ENCODE measurements around the gene HIVEP1. TPM values are rescaled to one million over a fixed set of nuclear protein-coding genes. Genes with fewer than 3 reads are reported as not detected.
"Not testable (repeated sequence)": the region's sequence is repeated elsewhere in the genome, so short reads cannot be mapped to it uniquely, and the experiment has no call there.

HIVEP1 gene
- total and polyA plus RNA-seq, 3 experiments from 2014 or later: 2.8 to 37.1 (median 33.5) TPM

- DNase-seq: no peak
- Histone ChIP-seq H3K36me3 (ENCODE audit: insufficient read depth, low read length) (no peaks in the 10 kb centered on the region), H3K4me3 (ENCODE audit: low read length) (no peak overlapping the region), H3K9me3 (ENCODE audit: low read length) (no peaks in the 10 kb centered on the region), H3K27me3 (ENCODE audit: insufficient read depth, low read length, poor library complexity, severe bottlenecking) (no peaks in the 10 kb centered on the region), H3K27ac (ENCODE audit: low read depth, low read length) (no peak overlapping the region), H3K4me1 (ENCODE audit: insufficient read depth, low read length) (peaks cover 10% of the 10 kb centered on the region)
- no peak overlapping the region for H3K4me3 Mint-ChIP-seq
- no peaks in the 10 kb centered on the region for H3K27me3 Mint-ChIP-seq
- H3K27ac Mint-ChIP-seq: peak overlapping the region in 1 of 8 donors; percentile 46
- H3K9me3 Mint-ChIP-seq: no peaks in the 10 kb centered on the region
- peaks cover 10 to 26% (median 17%) of the 10 kb centered on the region in 3 donors for H3K4me1 Mint-ChIP-seq
- ChIA-PET POLR2A (no interaction called here), CTCF (interaction anchor here (1.3 kb wide), 1 partner anchor 15 kb away, joined by 3 read pairs; no protein-coding TSS in a partner anchor)
- peaks cover 0 to 4% (median 2%) of the 10 kb centered on the region in 3 donors for H3K36me3 Mint-ChIP-seq
Observed at GRCh38 chr6:12102350-12102749, 90.2 kb downstream of the HIVEP1 start.

GRCh38 chr6:12103158-12103557 is 91.0 kb downstream of the HIVEP1 start:
- Mint-ChIP-seq H3K27me3 (no peaks in the 10 kb centered on the region), H3K9me3 (no peaks in the 10 kb centered on the region), H3K4me1 (peaks cover 10 to 26% (median 17%) of the 10 kb centered on the region in 3 donors), H3K27ac (no peak overlapping the region), H3K36me3 (peaks cover 0 to 7% (median 3%) of the 10 kb centered on the region in 3 donors), H3K4me3 (no peak overlapping the region)
- no peaks in the 10 kb centered on the region for H3K27me3 ChIP-seq (ENCODE audit: insufficient read depth, low read length, poor library complexity, severe bottlenecking)
- H3K4me1 ChIP-seq (ENCODE audit: insufficient read depth, low read length): peaks cover 10% of the 10 kb centered on the region
- no peak overlapping the region for H3K27ac ChIP-seq (ENCODE audit: low read depth, low read length)
- ChIA-PET CTCF (interaction anchor here (1.3 kb wide), 1 partner anchor 16 kb away, joined by 3 read pairs; no protein-coding TSS in a partner anchor), POLR2A (no interaction called here)
- no peaks in the 10 kb centered on the region for H3K36me3 ChIP-seq (ENCODE audit: insufficient read depth, low read length)
- no peak overlapping the region for H3K4me3 ChIP-seq (ENCODE audit: low read length)
- H3K9me3 ChIP-seq (ENCODE audit: low read length): no peaks in the 10 kb centered on the region
- no peak for DNase-seq

- peaks cover 8 to 12% (median 10%) of the 10 kb centered on the region in 3 donors for H3K36me3 Mint-ChIP-seq
- CTCF ChIA-PET: no interaction called here
- no peak overlapping the region for H3K4me3 Mint-ChIP-seq
- POLR2A ChIA-PET: no interaction called here
- DNase-seq: no peak
- Histone ChIP-seq H3K4me1 (ENCODE audit: insufficient read depth, low read length) (peaks cover 23% of the 10 kb centered on the region), H3K9me3 (ENCODE audit: low read length) (no peaks in the 10 kb centered on the region), H3K27me3 (ENCODE audit: insufficient read depth, low read length, poor library complexity, severe bottlenecking) (no peaks in the 10 kb centered on the region), H3K4me3 (ENCODE audit: low read length) (no peak overlapping the region), H3K36me3 (ENCODE audit: insufficient read depth, low read length) (peaks cover 4% of the 10 kb centered on the region), H3K27ac (ENCODE audit: low read depth, low read length) (no peak overlapping the region)
- no peak overlapping the region for H3K27ac Mint-ChIP-seq
- H3K4me1 Mint-ChIP-seq: peaks cover 15 to 32% (median 28%) of the 10 kb centered on the region in 3 donors
- no peaks in the 10 kb centered on the region for H3K9me3 Mint-ChIP-seq
- H3K27me3 Mint-ChIP-seq: no peaks in the 10 kb centered on the region
Observed at GRCh38 chr6:12105271-12105670, 93.2 kb downstream of the HIVEP1 start.

- H3K9me3 Mint-ChIP-seq, H3K27me3 Mint-ChIP-seq: not testable (repeated sequence)
- peaks cover 17 to 20% (median 17%) of the 10 kb centered on the region in 3 donors for H3K36me3 Mint-ChIP-seq
Observed at GRCh38 chr6:12108376-12108775, 96.3 kb downstream of the HIVEP1 start.

GRCh38 chr6:12110523-12111362 is 98.6 kb downstream of the HIVEP1 start:
- H3K4me3 Mint-ChIP-seq: no peak overlapping the region

More at GRCh38 chr6:12108376-12108775, 96.3 kb downstream of the HIVEP1 start:
- POLR2A ChIA-PET; H3K9me3 ChIP-seq (ENCODE audit: low read length); H3K27me3 ChIP-seq (ENCODE audit: insufficient read depth, low read length, poor library complexity, severe bottlenecking); H3K4me3 ChIP-seq (ENCODE audit: low read length); DNase-seq; H3K4me3 Mint-ChIP-seq; H3K36me3 ChIP-seq (ENCODE audit: insufficient read depth, low read length); H3K27ac ChIP-seq (ENCODE audit: low read depth, low read length); H3K27ac Mint-ChIP-seq; CTCF ChIA-PET: not testable (repeated sequence)
- H3K4me1 Mint-ChIP-seq: peaks cover 21 to 36% (median 29%) of the 10 kb centered on the region in 3 donors
- H3K4me1 ChIP-seq (ENCODE audit: insufficient read depth, low read length): peaks cover 41% of the 10 kb centered on the region

GRCh38 chr6:12111363-12111670 is 99.2 kb downstream of the HIVEP1 start:
- Mint-ChIP-seq H3K9me3 (peaks cover under 1 to 7% (median 3%) of the 10 kb centered on the region in 5 donors), H3K27me3 (no peaks in the 10 kb centered on the region), H3K27ac (no peak overlapping the region), H3K36me3 (peaks cover 28 to 37% (median 29%) of the 10 kb centered on the region in 3 donors), H3K4me1 (peaks cover 36 to 58% (median 54%) of the 10 kb centered on the region in 3 donors), H3K4me3 (no peak overlapping the region)
- ChIA-PET POLR2A (no interaction called here), CTCF (no interaction called here)
- Histone ChIP-seq H3K4me3 (ENCODE audit: low read length) (no peak overlapping the region), H3K9me3 (ENCODE audit: low read length) (no peaks in the 10 kb centered on the region), H3K36me3 (ENCODE audit: insufficient read depth, low read length) (peaks cover 4% of the 10 kb centered on the region), H3K27ac (ENCODE audit: low read depth, low read length) (no peak overlapping the region), H3K27me3 (ENCODE audit: insufficient read depth, low read length, poor library complexity, severe bottlenecking) (no peaks in the 10 kb centered on the region), H3K4me1 (ENCODE audit: insufficient read depth, low read length) (peaks cover 55% of the 10 kb centered on the region)
- DNase-seq: no peak

More at GRCh38 chr6:12110523-12111362, 98.6 kb downstream of the HIVEP1 start:
- H3K4me1 ChIP-seq (ENCODE audit: insufficient read depth, low read length): peaks cover 55% of the 10 kb centered on the region
- H3K27ac Mint-ChIP-seq: peak overlapping the region in 6 of 8 donors; percentile 10 to 86 (median 62)
- POLR2A ChIA-PET: no interaction called here
- no peaks in the 10 kb centered on the region for H3K27me3 ChIP-seq (ENCODE audit: insufficient read depth, low read length, poor library complexity, severe bottlenecking)
- no peaks in the 10 kb centered on the region for H3K9me3 ChIP-seq (ENCODE audit: low read length)
- no peaks in the 10 kb centered on the region for H3K27me3 Mint-ChIP-seq
- peaks cover 24 to 32% (median 26%) of the 10 kb centered on the region in 3 donors for H3K36me3 Mint-ChIP-seq
- peaks cover 0 to under 1% (median 0%) of the 10 kb centered on the region in 5 donors for H3K9me3 Mint-ChIP-seq
- CTCF ChIA-PET: interaction anchor here (1.7 kb wide), 1 partner anchor 10 kb away, joined by 4 read pairs; no protein-coding TSS in a partner anchor
- peaks cover 34 to 53% (median 52%) of the 10 kb centered on the region in 3 donors for H3K4me1 Mint-ChIP-seq
- DNase-seq: peak in 1 of 5 donors; percentile 25
- H3K4me3 ChIP-seq (ENCODE audit: low read length): no peak overlapping the region
- H3K36me3 ChIP-seq (ENCODE audit: insufficient read depth, low read length): peaks cover 4% of the 10 kb centered on the region
- no peak overlapping the region for H3K27ac ChIP-seq (ENCODE audit: low read depth, low read length)

- H3K4me1 Mint-ChIP-seq: peaks cover 38 to 66% (median 54%) of the 10 kb centered on the region in 3 donors
- H3K4me3 Mint-ChIP-seq: no peak overlapping the region
- POLR2A ChIA-PET: no interaction called here
- no peak for DNase-seq
- peaks cover 8 to 15% (median 12%) of the 10 kb centered on the region in 5 donors for H3K9me3 Mint-ChIP-seq
- Histone ChIP-seq H3K27me3 (ENCODE audit: insufficient read depth, low read length, poor library complexity, severe bottlenecking) (no peaks in the 10 kb centered on the region), H3K36me3 (ENCODE audit: insufficient read depth, low read length) (peaks cover 4% of the 10 kb centered on the region), H3K9me3 (ENCODE audit: low read length) (peaks cover 3% of the 10 kb centered on the region), H3K4me1 (ENCODE audit: insufficient read depth, low read length) (peaks cover 55% of the 10 kb centered on the region), H3K4me3 (ENCODE audit: low read length) (no peak overlapping the region), H3K27ac (ENCODE audit: low read depth, low read length) (no peak overlapping the region)
- no peaks in the 10 kb centered on the region for H3K27me3 Mint-ChIP-seq
- H3K36me3 Mint-ChIP-seq: peaks cover 32 to 48% (median 36%) of the 10 kb centered on the region in 3 donors
- H3K27ac Mint-ChIP-seq: peak overlapping the region in 2 of 8 donors; percentile 39 to 70
- CTCF ChIA-PET: no interaction called here
Observed at GRCh38 chr6:12112540-12113189, 100.6 kb downstream of the HIVEP1 start.

- CTCF ChIA-PET: no interaction called here
- Mint-ChIP-seq H3K4me3 (peak overlapping the region in 1 of 7 donors; percentile 7), H3K4me1 (peaks cover 38 to 69% (median 57%) of the 10 kb centered on the region in 3 donors), H3K36me3 (peaks cover 34 to 51% (median 34%) of the 10 kb centered on the region in 3 donors), H3K9me3 (peaks cover 8 to 15% (median 14%) of the 10 kb centered on the region in 5 donors), H3K27me3 (no peaks in the 10 kb centered on the region), H3K27ac (peak overlapping the region in 4 of 8 donors; percentile 3 to 70 (median 14))
- peaks cover 55% of the 10 kb centered on the region for H3K4me1 ChIP-seq (ENCODE audit: insufficient read depth, low read length)
- DNase-seq: no peak
- POLR2A ChIA-PET: no interaction called here
- H3K4me3 ChIP-seq (ENCODE audit: low read length): no peak overlapping the region
- H3K9me3 ChIP-seq (ENCODE audit: low read length): peaks cover 3% of the 10 kb centered on the region
- peaks cover 4% of the 10 kb centered on the region for H3K36me3 ChIP-seq (ENCODE audit: insufficient read depth, low read length)
- H3K27ac ChIP-seq (ENCODE audit: low read depth, low read length): no peak overlapping the region
- H3K27me3 ChIP-seq (ENCODE audit: insufficient read depth, low read length, poor library complexity, severe bottlenecking): no peaks in the 10 kb centered on the region
Observed at GRCh38 chr6:12113190-12113577, 101.1 kb downstream of the HIVEP1 start.

Data from CD8-positive, alpha-beta memory T cell (primary cell).